ENCODE measurements around the gene ARSI.

Gene ARSI

DNA sequence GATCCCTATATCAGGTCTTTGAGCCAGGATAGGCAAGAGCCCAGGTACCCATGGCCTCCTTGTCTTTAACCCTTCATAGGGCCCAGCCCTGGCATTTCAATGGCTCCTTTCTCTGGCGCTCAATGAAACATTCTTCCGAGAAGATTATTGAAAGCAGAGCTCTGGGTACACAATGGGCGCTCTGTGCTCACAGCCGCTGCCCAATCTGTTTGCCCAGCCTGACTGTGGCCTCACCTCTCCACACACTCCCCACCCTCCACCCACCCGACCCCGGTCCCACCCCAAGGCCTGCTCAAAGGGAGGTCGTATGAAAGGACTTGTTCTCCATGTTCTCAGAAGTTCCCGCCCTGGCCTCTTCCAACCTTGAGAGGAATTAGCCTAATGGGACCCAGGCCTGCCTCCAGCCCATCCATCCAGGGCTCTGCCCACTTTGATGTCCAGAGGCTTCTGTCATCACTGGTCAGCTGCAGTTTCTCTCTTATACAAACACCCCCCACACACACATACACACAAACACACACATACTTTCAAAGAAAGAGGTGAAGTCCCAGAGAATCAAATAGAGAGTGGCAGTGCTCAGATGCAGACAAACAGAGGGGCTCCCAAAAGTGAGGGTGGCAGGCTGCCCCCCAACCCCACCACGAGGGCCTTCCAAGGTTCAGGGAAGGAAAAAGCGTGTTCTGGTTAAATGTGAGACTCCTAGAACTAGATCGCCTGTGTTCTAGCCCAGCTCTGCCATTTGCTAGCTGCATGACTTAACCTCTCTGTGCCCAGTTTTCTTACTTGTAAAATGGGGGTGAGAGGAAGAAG is 5.1 kb upstream of the ARSI start:
- DNase-seq (ENCODE audit: low spot score): no peak
- TF ChIP-seq, protein P1, sequence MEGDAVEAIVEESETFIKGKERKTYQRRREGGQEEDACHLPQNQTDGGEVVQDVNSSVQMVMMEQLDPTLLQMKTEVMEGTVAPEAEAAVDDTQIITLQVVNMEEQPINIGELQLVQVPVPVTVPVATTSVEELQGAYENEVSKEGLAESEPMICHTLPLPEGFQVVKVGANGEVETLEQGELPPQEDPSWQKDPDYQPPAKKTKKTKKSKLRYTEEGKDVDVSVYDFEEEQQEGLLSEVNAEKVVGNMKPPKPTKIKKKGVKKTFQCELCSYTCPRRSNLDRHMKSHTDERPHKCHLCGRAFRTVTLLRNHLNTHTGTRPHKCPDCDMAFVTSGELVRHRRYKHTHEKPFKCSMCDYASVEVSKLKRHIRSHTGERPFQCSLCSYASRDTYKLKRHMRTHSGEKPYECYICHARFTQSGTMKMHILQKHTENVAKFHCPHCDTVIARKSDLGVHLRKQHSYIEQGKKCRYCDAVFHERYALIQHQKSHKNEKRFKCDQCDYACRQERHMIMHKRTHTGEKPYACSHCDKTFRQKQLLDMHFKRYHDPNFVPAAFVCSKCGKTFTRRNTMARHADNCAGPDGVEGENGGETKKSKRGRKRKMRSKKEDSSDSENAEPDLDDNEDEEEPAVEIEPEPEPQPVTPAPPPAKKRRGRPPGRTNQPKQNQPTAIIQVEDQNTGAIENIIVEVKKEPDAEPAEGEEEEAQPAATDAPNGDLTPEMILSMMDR (IDR thresholded peaks at IDR 0.05; ENCODE audit: extremely low read depth, missing control alignments): no peak

DNA sequence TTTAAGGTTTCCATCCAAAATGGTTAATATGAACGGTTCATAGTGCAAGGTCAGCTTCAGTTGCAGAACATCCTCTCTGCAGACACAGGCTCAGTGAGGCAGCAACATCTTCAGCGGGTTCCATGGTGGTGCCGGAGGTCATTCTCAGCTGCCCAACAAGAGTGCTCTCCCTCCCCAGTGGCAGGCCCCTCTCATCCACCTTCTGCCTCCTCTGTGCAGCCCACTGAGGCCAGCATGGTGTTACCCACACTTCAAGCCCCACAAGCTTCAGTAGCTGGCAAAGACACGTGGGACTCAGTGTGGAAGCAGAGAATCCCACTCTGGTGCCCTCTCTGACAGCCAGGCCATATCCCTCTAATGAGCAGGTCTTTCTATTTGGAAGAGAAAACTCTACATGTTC is 4.1 kb upstream of the ARSI start:
- no peak for DNase-seq (ENCODE audit: low spot score)
- TF ChIP-seq, protein P1 (IDR thresholded peaks at IDR 0.05; ENCODE audit: extremely low read depth, missing control alignments): no peak

DNA sequence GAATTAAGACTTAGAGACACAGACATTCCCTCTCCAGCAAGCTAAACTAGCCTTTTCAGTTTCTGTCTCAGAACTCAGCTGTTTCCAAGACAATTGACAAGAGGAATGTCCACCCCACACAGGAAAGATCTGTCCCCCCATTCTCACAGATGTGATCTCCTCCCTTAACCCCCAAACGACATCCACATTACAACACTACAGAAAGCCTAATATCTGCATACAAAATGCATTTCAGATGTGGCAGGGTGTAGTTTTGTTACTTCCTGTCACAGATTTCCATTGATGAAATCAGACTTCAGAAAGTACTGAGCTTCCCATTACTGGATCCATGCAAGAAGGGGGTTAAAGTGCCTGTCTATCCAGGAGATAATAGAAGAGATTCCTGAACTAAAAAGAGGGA is 2.9 kb upstream of the ARSI start:
- TF ChIP-seq, protein P1 (IDR thresholded peaks at IDR 0.05; ENCODE audit: extremely low read depth, missing control alignments): no peak
- no peak for DNase-seq (ENCODE audit: low spot score)

DNA sequence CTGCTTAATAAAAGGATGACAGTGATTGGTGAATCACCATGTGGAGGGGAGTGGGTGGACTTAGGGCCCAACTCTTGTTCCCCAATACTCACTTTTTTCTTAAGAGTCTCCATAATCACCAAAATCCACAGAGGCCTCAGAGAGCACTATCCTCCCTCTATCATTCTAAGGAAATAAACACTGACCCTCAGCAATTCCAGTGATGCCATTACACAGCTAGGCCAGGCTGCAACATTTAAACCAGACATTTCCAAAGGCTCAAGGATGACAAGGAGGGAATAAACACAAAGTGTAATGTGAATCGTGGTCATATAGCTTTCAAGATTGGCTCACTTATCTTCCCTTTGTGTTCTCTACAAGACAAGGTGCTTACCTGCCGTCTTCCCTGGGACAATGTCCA is 2.4 kb upstream of the ARSI start:
- no peak for DNase-seq (ENCODE audit: low spot score)
- TF ChIP-seq, protein P1 (IDR thresholded peaks at IDR 0.05; ENCODE audit: extremely low read depth, missing control alignments): no peak

DNA sequence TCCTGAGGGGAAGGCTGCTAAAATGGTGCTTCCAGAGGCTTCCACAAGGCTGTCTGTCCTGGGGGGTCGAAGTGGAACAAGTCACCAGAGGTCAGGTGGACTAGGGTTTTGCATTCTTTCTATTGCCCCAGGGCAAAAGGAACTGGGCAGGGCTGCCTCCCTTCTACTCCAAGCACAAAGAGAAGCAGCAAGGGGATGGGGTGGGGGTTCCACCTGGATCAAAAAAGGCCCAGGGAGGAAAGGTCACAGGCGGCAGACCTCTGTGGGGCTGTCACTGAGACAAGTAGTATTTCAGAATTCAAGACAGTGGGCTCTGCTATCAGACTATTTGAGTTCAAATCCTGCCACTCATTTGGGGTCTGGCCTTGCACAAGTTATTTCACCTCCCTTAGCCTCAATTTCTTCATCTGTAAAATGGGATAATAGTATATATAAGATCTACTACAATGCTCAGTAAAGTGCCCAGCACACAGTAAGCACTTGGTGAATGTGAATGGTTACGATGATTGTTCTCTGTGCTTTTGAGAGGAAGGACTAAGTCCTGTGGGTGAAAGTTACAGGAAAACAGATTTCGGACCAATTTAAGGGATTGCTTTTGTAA is 1.9 kb upstream of the ARSI start:
- no peak for DNase-seq (ENCODE audit: low spot score)
- TF ChIP-seq, protein P1 (IDR thresholded peaks at IDR 0.05; ENCODE audit: extremely low read depth, missing control alignments): no peak

DNA sequence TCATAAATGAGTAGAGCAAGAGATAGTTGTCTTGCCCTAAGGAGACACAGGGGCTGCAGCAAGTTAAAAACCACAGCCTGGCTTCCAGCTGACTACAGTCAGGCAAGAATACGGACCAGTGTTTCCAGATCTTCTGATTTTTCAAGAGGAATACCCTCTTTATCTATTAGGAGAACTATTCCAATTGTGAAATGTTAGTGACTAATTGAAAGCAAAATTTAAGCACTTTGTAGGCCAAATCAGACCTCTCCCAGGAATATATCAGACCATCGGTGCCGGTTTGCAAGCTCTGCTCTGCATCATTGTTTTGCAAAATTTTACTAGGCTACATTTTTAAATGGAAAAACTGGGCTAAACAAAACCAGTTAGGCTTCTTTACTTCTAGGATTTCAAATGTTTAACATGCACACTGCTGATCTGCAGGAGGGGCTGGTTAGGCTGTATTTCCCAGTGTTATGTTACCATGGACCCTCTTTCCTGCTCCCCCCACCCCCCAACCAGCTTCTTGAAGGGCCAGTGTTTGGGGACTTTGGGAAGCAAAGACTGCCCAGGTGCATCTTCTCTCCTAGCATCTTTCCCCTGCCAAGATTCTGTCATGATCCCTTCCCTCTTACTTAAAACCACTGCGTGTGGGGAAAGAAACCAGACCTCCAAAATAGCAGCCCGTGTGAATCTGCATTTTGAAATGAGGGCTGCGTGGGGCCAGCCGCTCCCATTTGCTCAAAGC is 1.1 kb upstream of the ARSI start:
- no peak for DNase-seq (ENCODE audit: low spot score)

More for the DNA sequence above, 1.1 kb upstream of the ARSI start:
- TF ChIP-seq, protein P1 (IDR thresholded peaks at IDR 0.05; ENCODE audit: extremely low read depth, missing control alignments): no peak

All from GM20000 (cell line).